ENCODE measurements around the gene ARAP2. TPM values are rescaled to one million over a fixed set of nuclear protein-coding genes. Genes with fewer than 3 reads are reported as not detected.

Gene ARAP2
- total RNA-seq, 2 experiments from 2014 or later = 6.9 to 8.6 TPM

DNA sequence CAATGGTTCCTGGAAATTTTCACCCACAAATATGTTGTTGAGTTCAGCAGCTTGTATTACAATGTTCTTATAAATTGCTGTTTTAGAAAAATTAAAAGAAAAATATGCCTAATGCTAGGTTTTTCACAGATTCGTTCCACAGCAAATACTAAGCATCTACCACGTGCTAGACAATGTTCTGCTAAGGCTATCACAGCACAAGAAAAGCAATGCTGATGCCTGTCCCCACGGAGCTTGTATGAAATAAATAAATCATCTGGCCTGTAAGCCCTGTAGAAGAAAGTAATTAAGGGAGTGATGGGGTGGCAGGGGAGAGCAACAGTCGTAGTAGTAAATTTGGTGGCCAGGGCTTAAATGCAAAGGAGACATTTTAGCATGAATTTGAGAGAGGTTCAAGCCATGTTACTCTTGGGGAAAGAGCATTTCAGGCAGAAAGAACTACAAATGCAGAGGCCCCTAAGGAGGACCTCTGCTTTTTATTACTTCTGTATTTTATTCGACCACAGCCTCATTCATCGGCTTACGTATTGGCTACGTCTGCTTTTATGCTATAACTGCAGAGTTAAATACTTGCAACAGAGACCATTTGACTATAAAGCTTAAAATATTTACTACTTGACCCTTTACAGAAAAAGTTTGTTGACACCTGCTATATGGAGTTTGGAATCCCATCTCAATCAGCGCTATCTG lies 36.3 kb downstream of the ARAP2 start:
- intact Hi-C loops (cut with micrococcal nuclease; ENCODE audit: unreplicated experiment) = no loop called here
- no peaks in the 10 kb centered on the region for H3K36me3 ChIP-seq (ENCODE audit: insufficient read depth, low read length)
- no peak overlapping the region for H3K4me3 ChIP-seq (ENCODE audit: low read depth, low read length, poor library complexity, severe bottlenecking)
- BruUV-seq (replicated peaks) = no TSS peak
- no peaks in the 10 kb centered on the region for H3K4me1 ChIP-seq (ENCODE audit: insufficient read depth, low read length, poor library complexity, severe bottlenecking)
- no peak overlapping the region for H2AFZ ChIP-seq (ENCODE audit: low read length)
- TF ChIP-seq CTCF (conservative IDR thresholded peaks at IDR 0.05; ENCODE audit: low read length) = no peak
- no peak for TF ChIP-seq EZH2phosphoT487 (IDR thresholded peaks at IDR 0.05; ENCODE audit: borderline replicate concordance, low read depth, low read length)
- CTCF ChIA-PET (ENCODE audit: unreplicated experiment) = no interaction called here
- H4K20me1 ChIP-seq (ENCODE audit: insufficient read depth, low read length) = no peaks in the 10 kb centered on the region
- H3K9me2 ChIP-seq (ENCODE audit: insufficient read depth, low read length) = no peaks in the 10 kb centered on the region
- no peaks in the 10 kb centered on the region for H3K9me3 ChIP-seq (ENCODE audit: low read length)
- no peaks in the 10 kb centered on the region for H3K79me2 ChIP-seq (ENCODE audit: insufficient read depth, low read depth, low read length)
- DNase-seq (ENCODE audit: low spot score) = no peak
- H3K4me2 ChIP-seq (ENCODE audit: low read length) = no peak overlapping the region
- POLR2A ChIA-PET = interaction anchor here (0.5 to 2.2 kb wide), 3 partner anchors 9 to 1146 kb away, joined by 3 to 7 read pairs (median 3); no protein-coding TSS in a partner anchor
- no peak overlapping the region for H3K27ac ChIP-seq (ENCODE audit: low read depth, low read length, poor library complexity, severe bottlenecking)

DNA sequence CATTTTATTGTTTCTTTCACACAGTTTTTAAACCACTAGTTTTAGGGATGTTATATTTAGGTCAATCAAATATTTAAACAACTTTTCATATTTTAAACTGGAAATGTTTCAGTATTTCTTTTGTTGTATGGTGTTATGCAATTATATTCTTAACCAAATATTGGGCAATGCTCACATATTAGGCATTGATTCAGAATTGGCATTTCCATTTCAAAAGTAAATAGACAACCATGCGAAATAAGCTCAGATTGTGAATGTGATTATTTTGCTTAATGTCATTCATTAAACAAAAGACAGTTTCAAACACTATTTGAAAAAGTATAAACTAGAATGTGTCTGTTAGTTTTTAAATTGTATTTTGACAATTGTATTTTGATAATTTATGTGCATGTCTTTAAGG lies 36.9 kb downstream of the ARAP2 start:
- H3K9me2 ChIP-seq (ENCODE audit: insufficient read depth, low read length) = no peaks in the 10 kb centered on the region
- no peaks in the 10 kb centered on the region for H3K9me3 ChIP-seq (ENCODE audit: low read length)
- H4K20me1 ChIP-seq (ENCODE audit: insufficient read depth, low read length) = no peaks in the 10 kb centered on the region
- no TSS peak for BruUV-seq (replicated peaks)
- intact Hi-C loops (cut with micrococcal nuclease; ENCODE audit: unreplicated experiment) = no loop called here
- H2AFZ ChIP-seq (ENCODE audit: low read length) = no peak overlapping the region
- no peak for DNase-seq (ENCODE audit: low spot score)
- no peaks in the 10 kb centered on the region for H3K79me2 ChIP-seq (ENCODE audit: insufficient read depth, low read depth, low read length)
- CTCF ChIA-PET (ENCODE audit: unreplicated experiment) = no interaction called here
- no peak for TF ChIP-seq EZH2phosphoT487 (IDR thresholded peaks at IDR 0.05; ENCODE audit: borderline replicate concordance, low read depth, low read length)
- no peak for TF ChIP-seq CTCF (conservative IDR thresholded peaks at IDR 0.05; ENCODE audit: low read length)
- H3K4me1 ChIP-seq (ENCODE audit: insufficient read depth, low read length, poor library complexity, severe bottlenecking) = no peaks in the 10 kb centered on the region
- no peak overlapping the region for H3K4me3 ChIP-seq (ENCODE audit: low read depth, low read length, poor library complexity, severe bottlenecking)
- POLR2A ChIA-PET = interaction anchor here (0.7 to 2.2 kb wide), 4 partner anchors 9 to 325 kb away, joined by 3 to 7 read pairs (median 3); no protein-coding TSS in a partner anchor
- H3K27ac ChIP-seq (ENCODE audit: low read depth, low read length, poor library complexity, severe bottlenecking) = no peak overlapping the region
- H3K4me2 ChIP-seq (ENCODE audit: low read length) = no peak overlapping the region
- H3K36me3 ChIP-seq (ENCODE audit: insufficient read depth, low read length) = no peaks in the 10 kb centered on the region

- H3K9me3 ChIP-seq (ENCODE audit: low read length) = no peaks in the 10 kb centered on the region
- no peaks in the 10 kb centered on the region for H3K36me3 ChIP-seq (ENCODE audit: insufficient read depth, low read length)
- H3K27ac ChIP-seq (ENCODE audit: low read depth, low read length, poor library complexity, severe bottlenecking) = no peak overlapping the region
- POLR2A ChIA-PET = interaction anchor here (0.7 to 2.2 kb wide), 4 partner anchors 8 to 325 kb away, joined by 3 to 7 read pairs (median 3); no protein-coding TSS in a partner anchor
- intact Hi-C loops (cut with micrococcal nuclease; ENCODE audit: unreplicated experiment) = no loop called here
- no peaks in the 10 kb centered on the region for H4K20me1 ChIP-seq (ENCODE audit: insufficient read depth, low read length)
- CTCF ChIA-PET (ENCODE audit: unreplicated experiment) = no interaction called here
- no peaks in the 10 kb centered on the region for H3K4me1 ChIP-seq (ENCODE audit: insufficient read depth, low read length, poor library complexity, severe bottlenecking)
- H3K9me2 ChIP-seq (ENCODE audit: insufficient read depth, low read length) = no peaks in the 10 kb centered on the region
- H2AFZ ChIP-seq (ENCODE audit: low read length) = no peak overlapping the region
- no peaks in the 10 kb centered on the region for H3K79me2 ChIP-seq (ENCODE audit: insufficient read depth, low read depth, low read length)
- DNase-seq (ENCODE audit: low spot score) = no peak
- H3K4me2 ChIP-seq (ENCODE audit: low read length) = no peak overlapping the region
- TF ChIP-seq CTCF (conservative IDR thresholded peaks at IDR 0.05; ENCODE audit: low read length) (no peak), EZH2phosphoT487 (IDR thresholded peaks at IDR 0.05; ENCODE audit: borderline replicate concordance, low read depth, low read length) (no peak)
- no TSS peak for BruUV-seq (replicated peaks)
- no peak overlapping the region for H3K4me3 ChIP-seq (ENCODE audit: low read depth, low read length, poor library complexity, severe bottlenecking)
Measured at GRCh38 chr4:36206603-36207311, 37.6 kb downstream of the ARAP2 start.
